ENCODE data around the gene WIZ.

GRCh38 chr19:15372470-15372869 lies 77.3 kb downstream of the WIZ start:
- TF ChIP-seq POLR2A (IDR thresholded peaks at IDR 0.05) (no peak), CTCF (IDR thresholded peaks at IDR 0.05) (no peak), POLR2AphosphoS5 (IDR thresholded peaks at IDR 0.05) (no peak), EP300 (IDR thresholded peaks at IDR 0.05) (no peak)
